Natural killer cell (primary cell): ENCODE data around the gene KRTAP10-1. TPM values are rescaled to one million over a fixed set of nuclear protein-coding genes. Genes with fewer than 3 reads are reported as not detected.
A peak's percentile ranks its signal among the peaks of the same experiment; 100 is the strongest.

ENCODE experiments used
- ATAC-seq, 3 donors: fragments of 150-1000 bp in 2 of 3; fragments of 200-7000 bp in 1 of 3; cut with Tn5 transposase; 1 replicate in 1 of 3; 2 replicates in 2 of 3; pipeline ENCODE4 v1.10.0; 2021; ENCODE audit warnings: mild to moderate bottlenecking in 2 of 3, moderate library complexity in 2 of 3
- DNase-seq, 2 donors: peaks; one replicate each; pipeline versions ENCODE4 v3.0.0 to v3.0.0-alpha.2; 2013 to 2021; ENCODE audit warnings: mixed read lengths in 1 of 2
- H3K27ac ChIP-seq: one replicate; pipeline ENCODE4 v1.5.1; 2013; ENCODE audit warnings: mild to moderate bottlenecking, low read length
- H3K27me3 ChIP-seq: one replicate; pipeline ENCODE4 v1.6.1; 2013; ENCODE audit warnings: low read length; ENCODE audit not compliant: control insufficient read depth, insufficient read depth
- H3K36me3 ChIP-seq: one replicate; pipeline ENCODE4 v1.6.1; 2013; ENCODE audit warnings: low read length; ENCODE audit not compliant: control insufficient read depth, insufficient read depth
- H3K4me1 ChIP-seq: one replicate; pipeline ENCODE4 v1.6.1; 2013; ENCODE audit warnings: low read length; ENCODE audit not compliant: control insufficient read depth, insufficient read depth
- H3K4me3 ChIP-seq: one replicate; pipeline ENCODE4 v1.5.1; 2013; ENCODE audit warnings: low read length
- H3K9me3 ChIP-seq: one replicate; pipeline ENCODE4 v1.6.1; 2013; ENCODE audit warnings: low read length; ENCODE audit not compliant: control insufficient read depth, insufficient read depth
- H3K27ac Mint-ChIP-seq, 2 donors: one replicate each; pipeline ENCODE4 v1.8.0; 2022; ENCODE audit warnings: mild to moderate bottlenecking in 2 of 2, mixed read lengths in 2 of 2, moderate library complexity in 1 of 2
- H3K27me3 Mint-ChIP-seq, 2 donors: one replicate each; pipeline ENCODE4 v1.8.0; 2022; ENCODE audit warnings: low read depth in 2 of 2, mixed read lengths in 2 of 2
- H3K36me3 Mint-ChIP-seq: one replicate; pipeline ENCODE4 v1.8.0; 2022; ENCODE audit warnings: mixed read lengths
- H3K4me1 Mint-ChIP-seq, 2 donors: one replicate each; pipeline ENCODE4 v1.8.0; 2022; ENCODE audit warnings: mixed read lengths in 2 of 2
- H3K4me3 Mint-ChIP-seq: one replicate; pipeline ENCODE4 v1.8.0; 2022; ENCODE audit warnings: mild to moderate bottlenecking, moderate library complexity, mixed read lengths
- H3K9me3 Mint-ChIP-seq, 2 donors: one replicate each; pipeline ENCODE4 v1.8.0; 2022; ENCODE audit warnings: mixed read lengths in 2 of 2
- WGBS: methylation state at CpG from one replicate; pipeline ENCODE4 v1.1.7; 2013; ENCODE audit warnings: missing lambda C conversion rate; ENCODE audit not compliant: insufficient coverage; 5-methylcytosine and 5-hydroxymethylcytosine counted together
- intact Hi-C: fragments of 100-400 bp; cut with micrococcal nuclease; formaldehyde crosslinking; loops from one replicate; pipeline ENCODE4 v1.14.2; 2022
- total RNA-seq, 4 donors: library from RNA; stranded (reverse); fragments of 120-200 nt in 1 of 4; gene quantifications; one replicate each; pipeline versions ENCODE4 v1.2.3 to v1.2.4, GENCODE V29; 2013 to 2022
- TF ChIP-seq, protein P1 (sequence below): fragments of 200-600 bp; IDR thresholded peaks from one replicate; pipeline ENCODE4 v1.8.0; 2022; ENCODE audit warnings: antibody characterized with exemption

The KRTAP10-1 gene
- total RNA-seq, 3 donors from 2014 or later (not counting 1 experiment from before 2014, with no cell fraction given), result not detected

DNA sequence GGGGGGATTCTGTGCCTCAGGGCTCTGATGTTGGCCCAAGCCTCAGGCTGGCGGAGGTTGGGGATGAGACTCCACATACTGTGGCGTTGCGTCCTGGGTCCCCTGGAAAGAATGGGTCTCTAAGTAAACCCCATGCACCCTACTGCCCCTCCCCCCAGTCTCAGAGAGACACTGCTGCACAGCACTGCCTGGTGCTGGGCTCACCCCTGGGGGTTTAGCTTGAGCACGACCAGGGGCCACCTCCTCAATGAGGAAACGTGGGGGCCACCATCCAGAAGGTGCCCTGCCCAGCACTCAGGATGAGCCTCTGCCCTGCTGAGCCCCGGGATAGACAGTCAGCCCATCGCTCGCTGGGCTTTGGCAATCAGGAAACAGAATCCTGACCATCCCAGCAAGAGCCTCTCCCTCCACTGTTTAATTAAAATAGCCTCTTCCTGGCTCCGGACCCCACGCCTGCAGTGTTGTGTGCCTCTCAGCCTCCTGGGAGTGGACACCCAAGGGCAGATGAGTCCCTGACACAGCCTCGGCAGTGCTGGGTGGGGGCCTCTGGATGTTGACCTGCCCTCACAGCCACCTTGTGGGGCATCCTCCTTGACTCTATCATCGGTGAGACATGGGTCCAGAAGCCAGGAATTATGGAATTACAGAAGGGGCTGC lies 30.0 kb upstream of the KRTAP10-1 start:
- Histone ChIP-seq H3K4me3 (no peak overlapping the region), H3K9me3 (no peaks in the 10 kb centered on the region), H3K27me3 (no peaks in the 10 kb centered on the region), H3K27ac (no peak overlapping the region), H3K4me1 (no peaks in the 10 kb centered on the region), H3K36me3 (no peaks in the 10 kb centered on the region)
- 89% methylated on average over 12 of the region's 12 CpGs for WGBS
- Mint-ChIP-seq H3K4me1 (peaks cover 5 to 14% of the 10 kb centered on the region in 2 donors), H3K27ac (no peak overlapping the region), H3K9me3 (no peaks in the 10 kb centered on the region), H3K4me3 (no peak overlapping the region), H3K36me3 (no peaks in the 10 kb centered on the region), H3K27me3 (peaks cover 23 to 26% of the 10 kb centered on the region in 2 donors)
- intact Hi-C loops, result no loop called here
- no peak for ATAC-seq
- no peak for DNase-seq
- TF ChIP-seq, protein P1, sequence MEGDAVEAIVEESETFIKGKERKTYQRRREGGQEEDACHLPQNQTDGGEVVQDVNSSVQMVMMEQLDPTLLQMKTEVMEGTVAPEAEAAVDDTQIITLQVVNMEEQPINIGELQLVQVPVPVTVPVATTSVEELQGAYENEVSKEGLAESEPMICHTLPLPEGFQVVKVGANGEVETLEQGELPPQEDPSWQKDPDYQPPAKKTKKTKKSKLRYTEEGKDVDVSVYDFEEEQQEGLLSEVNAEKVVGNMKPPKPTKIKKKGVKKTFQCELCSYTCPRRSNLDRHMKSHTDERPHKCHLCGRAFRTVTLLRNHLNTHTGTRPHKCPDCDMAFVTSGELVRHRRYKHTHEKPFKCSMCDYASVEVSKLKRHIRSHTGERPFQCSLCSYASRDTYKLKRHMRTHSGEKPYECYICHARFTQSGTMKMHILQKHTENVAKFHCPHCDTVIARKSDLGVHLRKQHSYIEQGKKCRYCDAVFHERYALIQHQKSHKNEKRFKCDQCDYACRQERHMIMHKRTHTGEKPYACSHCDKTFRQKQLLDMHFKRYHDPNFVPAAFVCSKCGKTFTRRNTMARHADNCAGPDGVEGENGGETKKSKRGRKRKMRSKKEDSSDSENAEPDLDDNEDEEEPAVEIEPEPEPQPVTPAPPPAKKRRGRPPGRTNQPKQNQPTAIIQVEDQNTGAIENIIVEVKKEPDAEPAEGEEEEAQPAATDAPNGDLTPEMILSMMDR, result no peak

DNA sequence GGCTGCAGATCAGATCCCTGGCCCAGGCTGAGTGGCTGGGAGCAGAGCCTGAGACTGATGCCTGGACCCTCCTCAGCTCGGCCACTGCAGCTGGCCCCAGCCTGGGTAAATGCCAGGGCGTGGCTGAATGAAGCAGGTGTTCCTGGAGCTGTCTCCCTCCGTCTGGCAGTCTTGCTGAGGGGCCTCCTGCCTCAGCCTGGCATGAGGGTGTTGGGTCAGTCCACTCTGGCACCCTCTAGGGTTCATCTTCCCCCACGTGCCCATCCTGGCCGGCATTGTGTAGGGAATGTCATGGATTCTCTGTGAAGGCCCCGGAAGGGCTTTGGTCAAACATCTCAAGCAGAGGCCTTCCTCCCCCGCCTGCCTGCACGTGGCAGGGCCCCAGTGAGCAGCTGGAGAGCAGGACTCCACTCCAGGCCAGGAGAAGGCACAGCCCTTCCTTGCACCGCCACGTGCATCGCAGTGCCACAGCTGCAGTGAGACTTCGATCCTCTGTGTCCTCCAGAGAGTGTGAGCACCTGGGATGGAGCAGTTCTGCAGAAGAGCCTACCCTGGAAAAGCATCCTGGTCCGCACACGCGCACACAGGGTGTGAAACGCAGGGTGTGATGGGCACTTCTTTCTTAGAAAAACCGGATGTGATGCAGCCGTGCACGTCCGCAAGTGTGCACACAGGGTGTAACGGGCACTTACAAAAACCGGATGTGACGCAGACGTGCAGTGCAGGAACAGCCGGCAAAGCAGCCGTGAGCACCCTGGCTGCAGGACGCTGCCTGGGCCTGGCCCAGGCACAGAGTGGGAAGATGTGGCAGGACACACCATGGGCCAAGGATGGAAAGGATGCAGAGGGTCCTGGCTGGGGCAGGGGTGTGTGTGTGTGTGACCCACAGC lies 28.9 kb upstream of the KRTAP10-1 start:
- peaks cover 14 to 18% of the 10 kb centered on the region in 2 donors for H3K27me3 Mint-ChIP-seq
- H3K4me3 ChIP-seq, result no peak overlapping the region
- H3K9me3 ChIP-seq, result no peaks in the 10 kb centered on the region
- no peaks in the 10 kb centered on the region for H3K27me3 ChIP-seq
- TF ChIP-seq, protein P1, result no peak
- WGBS, result 89% methylated on average over 27 of the region's 27 CpGs
- no peak for ATAC-seq
- no peak overlapping the region for H3K27ac Mint-ChIP-seq
- peaks cover 7 to 14% of the 10 kb centered on the region in 2 donors for H3K4me1 Mint-ChIP-seq
- H3K27ac ChIP-seq, result no peak overlapping the region
- no peaks in the 10 kb centered on the region for H3K36me3 ChIP-seq
- H3K4me3 Mint-ChIP-seq, result peak overlapping the region; percentile 37
- H3K36me3 Mint-ChIP-seq, result no peaks in the 10 kb centered on the region
- H3K4me1 ChIP-seq, result no peaks in the 10 kb centered on the region
- intact Hi-C loops, result no loop called here
- DNase-seq, result no peak
- H3K9me3 Mint-ChIP-seq, result no peaks in the 10 kb centered on the region

DNA sequence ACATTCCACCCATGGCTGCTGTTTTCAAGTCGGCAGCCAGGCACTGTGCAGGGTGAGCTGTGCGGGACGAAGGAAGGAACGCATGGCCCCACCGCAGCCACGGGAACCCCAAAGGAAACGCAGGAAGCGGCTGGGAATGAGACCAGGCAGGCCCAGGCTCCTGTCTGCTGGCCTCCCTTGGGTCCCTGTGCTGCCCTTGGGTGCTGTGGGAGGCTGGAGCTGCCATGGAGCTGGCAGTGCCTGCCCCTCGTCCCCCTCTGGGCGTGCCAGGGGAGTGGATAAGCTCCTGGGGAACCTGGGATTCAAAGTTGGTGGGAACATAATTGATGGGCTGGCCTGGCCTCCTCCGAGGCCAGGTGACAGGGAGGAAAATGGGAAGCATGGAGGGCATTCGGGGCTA lies 28.3 kb upstream of the KRTAP10-1 start:
- Mint-ChIP-seq H3K4me3 (no peak overlapping the region), H3K27me3 (peaks cover 14 to 17% of the 10 kb centered on the region in 2 donors), H3K4me1 (peaks cover 7 to 14% of the 10 kb centered on the region in 2 donors), H3K27ac (no peak overlapping the region), H3K9me3 (no peaks in the 10 kb centered on the region), H3K36me3 (no peaks in the 10 kb centered on the region)
- Histone ChIP-seq H3K4me3 (no peak overlapping the region), H3K36me3 (no peaks in the 10 kb centered on the region), H3K27ac (no peak overlapping the region), H3K27me3 (no peaks in the 10 kb centered on the region), H3K9me3 (no peaks in the 10 kb centered on the region), H3K4me1 (no peaks in the 10 kb centered on the region)
- ATAC-seq (peak in 1 of 3 donors; percentile 25), DNase-seq (no peak)
- intact Hi-C loops, result no loop called here
- TF ChIP-seq, protein P1, result no peak
- WGBS, result 78% methylated on average over 12 of the region's 12 CpGs
